HCT116 (cell line): ENCODE data around the gene ARHGAP42. TPM values are rescaled to one million over a fixed set of nuclear protein-coding genes. Genes with fewer than 3 reads are reported as not detected.
A peak's percentile ranks its signal among the peaks of the same experiment; 100 is the strongest.

Experiments used
- ATAC-seq: fragments of 200-7000 bp; cut with Tn5 transposase; 2 replicates; pipeline ENCODE4 v1.9.1; 2020; ENCODE audit warnings: mild to moderate bottlenecking, moderate library complexity
- BruUV-seq: library from RNA; stranded (reverse); fragments of 400-500 nt; replicated peaks from 2 replicates; lab custom pipeline; 2021; lab: Mats Ljungman, UMichigan
- CTCF ChIA-PET: fragments of 300-600 bp; sonication (Branson Sonifier 250); formaldehyde crosslinking; loops from one replicate; lab custom pipeline; 2021; ENCODE audit warnings: antibody characterized with exemption; lab: Charles Lee
- POLR2A ChIA-PET: fragments of 300-600, 350-600 bp; sonication (Branson Sonifier 250); formaldehyde crosslinking; loops from one replicate; lab custom pipeline; 2021; ENCODE audit warnings: antibody characterized with exemption; lab: Charles Lee
- RAD21 ChIA-PET, 2 experiments: fragments of 300-600 bp; sonication (Branson Sonifier 250); formaldehyde crosslinking; loops; one replicate each; lab custom pipeline; 2023; ENCODE audit warnings: low total read pairs in 2 of 2; ENCODE audit not compliant: uncharacterized antibody in 2 of 2, unreplicated experiment in 2 of 2, low non-redundant PET in 1 of 2; lab: Charles Lee
- DNase-seq: peaks from one replicate; pipeline ENCODE4 v3.0.0-alpha.2; 2010; ENCODE audit warnings: low read depth, low spot score
- H2AFZ ChIP-seq: fragments of 200-600 bp; shearing (Covaris generic), sonication (generic); 2 replicates; pipeline ENCODE4 v1.6.1; 2017; ENCODE audit warnings: low read depth, mixed run types, mixed read lengths, antibody characterized with exemption, low read length; ENCODE audit not compliant: poor library complexity, severe bottlenecking
- H3K27ac ChIP-seq: 2 replicates; pipeline ENCODE4 v1.5.1; 2012; ENCODE audit warnings: low read depth, low read length
- H3K27me3 ChIP-seq: fragments of 200-600 bp; sonication (generic); 2 replicates; pipeline ENCODE4 v1.6.1; 2016; ENCODE audit warnings: mixed run types, low read length, mixed read lengths; ENCODE audit not compliant: insufficient read depth
- H3K36me3 ChIP-seq, 2 experiments: fragments of 200-500 bp in 1 of 2; fragments of 200-600 bp in 1 of 2; sonication (Bioruptor generic) in 1 of 2; sonication (generic) in 1 of 2; 2 replicates each; pipeline versions ENCODE4 v1.5.1 to v1.6.1; 2014 to 2016; ENCODE audit warnings: low read length in 2 of 2, inconsistent platforms in 1 of 2, mixed read lengths in 1 of 2, mixed run types in 1 of 2; ENCODE audit not compliant: insufficient read depth in 2 of 2, control insufficient read depth in 1 of 2
- H3K4me1 ChIP-seq, 2 experiments: fragments of 200-600 bp in 1 of 2; sonication (generic) in 1 of 2; 2 replicates each; pipeline versions ENCODE4 v1.5.1 to v1.6.1; 2012 to 2017; ENCODE audit warnings: low read length in 2 of 2, inconsistent platforms in 1 of 2, mild to moderate bottlenecking in 1 of 2, mixed read lengths in 1 of 2, mixed run types in 1 of 2, moderate library complexity in 1 of 2; ENCODE audit not compliant: insufficient read depth in 2 of 2, control insufficient read depth in 1 of 2
- H3K4me2 ChIP-seq: fragments of 200-600 bp; sonication (generic); 2 replicates; pipeline ENCODE4 v1.6.1; 2017; ENCODE audit warnings: mixed run types, low read length, mixed read lengths
- H3K4me3 ChIP-seq, 2 experiments: fragments of 200-600 bp in 1 of 2; sonication (generic) in 1 of 2; replicated peaks in 1 of 2; 2 replicates each; pipeline ENCODE4 v1.5.1; 2011 to 2016; ENCODE audit warnings: low read length in 2 of 2, control low read depth in 1 of 2, low read depth in 1 of 2, mild to moderate bottlenecking in 1 of 2, mixed read lengths in 1 of 2, mixed run types in 1 of 2
- H3K79me2 ChIP-seq: fragments of 200-600 bp; sonication (generic); 2 replicates; pipeline ENCODE4 v1.6.1; 2017; ENCODE audit warnings: mild to moderate bottlenecking, mixed run types, low read length, moderate library complexity, mixed read lengths; ENCODE audit not compliant: insufficient read depth
- H3K9ac ChIP-seq: fragments of 200-600 bp; sonication (generic); 2 replicates; pipeline ENCODE4 v1.6.1; 2016; ENCODE audit warnings: low read length, mixed read lengths
- H3K9me2 ChIP-seq: fragments of 200-600 bp; sonication (generic), shearing (Covaris generic); 2 replicates; pipeline ENCODE4 v1.6.1; 2017; ENCODE audit warnings: mixed run types, mild to moderate bottlenecking, moderate library complexity; ENCODE audit not compliant: insufficient read depth
- H3K9me3 ChIP-seq, 2 experiments: fragments of 200-500 bp in 1 of 2; fragments of 200-600 bp in 1 of 2; sonication (Bioruptor generic) in 1 of 2; sonication (generic) in 1 of 2; 2 replicates each; pipeline ENCODE4 v1.6.1; 2014 to 2017; ENCODE audit warnings: low read length in 2 of 2, mixed read lengths in 2 of 2, inconsistent platforms in 1 of 2, low read depth in 1 of 2, mild to moderate bottlenecking in 1 of 2, mixed run types in 1 of 2, moderate library complexity in 1 of 2; ENCODE audit not compliant: control insufficient read depth in 1 of 2, insufficient read depth in 1 of 2
- H4K20me1 ChIP-seq: fragments of 200-600 bp; sonication (generic), shearing (Covaris generic); 2 replicates; pipeline ENCODE4 v1.6.1; 2017; ENCODE audit warnings: mixed run types, mild to moderate bottlenecking, moderate library complexity; ENCODE audit not compliant: insufficient read depth
- CEBPB ChIP-seq: IDR thresholded peaks from 2 replicates; pipeline ENCODE4 v1.6.1; 2012; ENCODE audit warnings: low read depth
- EGR1 ChIP-seq: IDR thresholded peaks from 2 replicates; pipeline ENCODE4 v1.6.1; 2012; ENCODE audit warnings: low read depth
- FOSL1 ChIP-seq: IDR thresholded peaks from 2 replicates; pipeline ENCODE4 v1.6.1; 2012; ENCODE audit warnings: low read depth
- JUND ChIP-seq: IDR thresholded peaks from 2 replicates; pipeline ENCODE4 v1.6.1; 2012
- SP1 ChIP-seq: IDR thresholded peaks from 2 replicates; pipeline ENCODE4 v1.6.1; 2012; ENCODE audit warnings: low read depth
- intact Hi-C: fragments of 100-400 bp; cut with micrococcal nuclease; formaldehyde crosslinking; loops from 2 replicates; pipeline ENCODE4 v1.10.0; 2022
- total RNA-seq: library from RNA; stranded (reverse); gene quantifications from one replicate; pipeline ENCODE4 v1.2.1, GENCODE V29; 2021; ENCODE audit not compliant: unreplicated experiment
- TF ChIP-seq, protein P1 (sequence below): IDR thresholded peaks from 2 replicates; pipeline ENCODE4 v1.6.1; 2012; ENCODE audit warnings: low read depth
- TF ChIP-seq, protein P2 (sequence below), 3 experiments: fragments of 200-600 bp in 1 of 3; sonication (generic) in 1 of 3; IDR thresholded peaks in 2 of 3; conservative IDR thresholded peaks in 1 of 3; 2 replicates each; pipeline ENCODE4 v1.5.1; 2012 to 2017; ENCODE audit warnings: low read depth in 2 of 3, low read length in 2 of 3, antibody characterized with exemption in 1 of 3, borderline replicate concordance in 1 of 3, control low read depth in 1 of 3, mild to moderate bottlenecking in 1 of 3, mixed read lengths in 1 of 3, mixed run types in 1 of 3, moderate library complexity in 1 of 3; ENCODE audit not compliant: insufficient read depth in 1 of 3
- TF ChIP-seq, protein P3 (sequence below): IDR thresholded peaks from 2 replicates; pipeline ENCODE4 v1.6.1; 2011; ENCODE audit warnings: mild to moderate bottlenecking, low read length, moderate library complexity; ENCODE audit not compliant: insufficient replicate concordance; ENCODE audit errors: extremely low read depth

ARHGAP42 gene
- total RNA-seq, 1 experiment from 2014 or later = 12.3 TPM

- Histone ChIP-seq H3K9me2 (no peaks in the 10 kb centered on the region), H3K36me3 (no peaks in the 10 kb centered on the region), H3K27ac (no peak overlapping the region), H3K9ac (0 out of 2 replicates have a peak overlapping the region, but pooled peaks have one; percentile 1), H3K4me1 (peaks cover 0 to 36% of the 10 kb centered on the region in 2 experiments; a peak in 2 of 4 replicates), H3K4me2 (peak overlapping the region; percentile 45), H3K79me2 (no peaks in the 10 kb centered on the region), H4K20me1 (no peaks in the 10 kb centered on the region), H3K9me3 (no peaks in the 10 kb centered on the region), H2AFZ (no peak overlapping the region), H3K27me3 (no peaks in the 10 kb centered on the region), H3K4me3 (peak overlapping the region in 1 of 2 experiments; percentile 13; a peak in 1 of 4 replicates)
- ATAC-seq = peak; percentile 59
- intact Hi-C loops = no loop called here
- DNase-seq = peak; percentile 41
- POLR2A ChIA-PET = no interaction called here
- RAD21 ChIA-PET = interaction anchor here in 1 of 2 experiments (1.3 kb wide), 1 partner anchor 275 kb away, joined by 4 read pairs; no protein-coding TSS in a partner anchor
- TF ChIP-seq, protein P1, sequence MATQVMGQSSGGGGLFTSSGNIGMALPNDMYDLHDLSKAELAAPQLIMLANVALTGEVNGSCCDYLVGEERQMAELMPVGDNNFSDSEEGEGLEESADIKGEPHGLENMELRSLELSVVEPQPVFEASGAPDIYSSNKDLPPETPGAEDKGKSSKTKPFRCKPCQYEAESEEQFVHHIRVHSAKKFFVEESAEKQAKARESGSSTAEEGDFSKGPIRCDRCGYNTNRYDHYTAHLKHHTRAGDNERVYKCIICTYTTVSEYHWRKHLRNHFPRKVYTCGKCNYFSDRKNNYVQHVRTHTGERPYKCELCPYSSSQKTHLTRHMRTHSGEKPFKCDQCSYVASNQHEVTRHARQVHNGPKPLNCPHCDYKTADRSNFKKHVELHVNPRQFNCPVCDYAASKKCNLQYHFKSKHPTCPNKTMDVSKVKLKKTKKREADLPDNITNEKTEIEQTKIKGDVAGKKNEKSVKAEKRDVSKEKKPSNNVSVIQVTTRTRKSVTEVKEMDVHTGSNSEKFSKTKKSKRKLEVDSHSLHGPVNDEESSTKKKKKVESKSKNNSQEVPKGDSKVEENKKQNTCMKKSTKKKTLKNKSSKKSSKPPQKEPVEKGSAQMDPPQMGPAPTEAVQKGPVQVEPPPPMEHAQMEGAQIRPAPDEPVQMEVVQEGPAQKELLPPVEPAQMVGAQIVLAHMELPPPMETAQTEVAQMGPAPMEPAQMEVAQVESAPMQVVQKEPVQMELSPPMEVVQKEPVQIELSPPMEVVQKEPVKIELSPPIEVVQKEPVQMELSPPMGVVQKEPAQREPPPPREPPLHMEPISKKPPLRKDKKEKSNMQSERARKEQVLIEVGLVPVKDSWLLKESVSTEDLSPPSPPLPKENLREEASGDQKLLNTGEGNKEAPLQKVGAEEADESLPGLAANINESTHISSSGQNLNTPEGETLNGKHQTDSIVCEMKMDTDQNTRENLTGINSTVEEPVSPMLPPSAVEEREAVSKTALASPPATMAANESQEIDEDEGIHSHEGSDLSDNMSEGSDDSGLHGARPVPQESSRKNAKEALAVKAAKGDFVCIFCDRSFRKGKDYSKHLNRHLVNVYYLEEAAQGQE = no peak
- TF ChIP-seq JUND (peak; percentile 54; the same call in 1 of the 2 replicates), SP1 (peak; percentile 45; the same call in 1 of the 2 replicates), FOSL1 (peak; percentile 70), EGR1 (no peak), CEBPB (no peak)
- TF ChIP-seq, protein P2, sequence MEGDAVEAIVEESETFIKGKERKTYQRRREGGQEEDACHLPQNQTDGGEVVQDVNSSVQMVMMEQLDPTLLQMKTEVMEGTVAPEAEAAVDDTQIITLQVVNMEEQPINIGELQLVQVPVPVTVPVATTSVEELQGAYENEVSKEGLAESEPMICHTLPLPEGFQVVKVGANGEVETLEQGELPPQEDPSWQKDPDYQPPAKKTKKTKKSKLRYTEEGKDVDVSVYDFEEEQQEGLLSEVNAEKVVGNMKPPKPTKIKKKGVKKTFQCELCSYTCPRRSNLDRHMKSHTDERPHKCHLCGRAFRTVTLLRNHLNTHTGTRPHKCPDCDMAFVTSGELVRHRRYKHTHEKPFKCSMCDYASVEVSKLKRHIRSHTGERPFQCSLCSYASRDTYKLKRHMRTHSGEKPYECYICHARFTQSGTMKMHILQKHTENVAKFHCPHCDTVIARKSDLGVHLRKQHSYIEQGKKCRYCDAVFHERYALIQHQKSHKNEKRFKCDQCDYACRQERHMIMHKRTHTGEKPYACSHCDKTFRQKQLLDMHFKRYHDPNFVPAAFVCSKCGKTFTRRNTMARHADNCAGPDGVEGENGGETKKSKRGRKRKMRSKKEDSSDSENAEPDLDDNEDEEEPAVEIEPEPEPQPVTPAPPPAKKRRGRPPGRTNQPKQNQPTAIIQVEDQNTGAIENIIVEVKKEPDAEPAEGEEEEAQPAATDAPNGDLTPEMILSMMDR (IDR thresholded peaks at IDR 0.05 in 2 of 3, conservative IDR thresholded peaks at IDR 0.05 in 1 of 3; ENCODE audit: borderline replicate concordance in 1 of 3, insufficient read depth in 1 of 3, low read depth in 2 of 3, low read length in 2 of 3) = no peak
- TF ChIP-seq, protein P3, sequence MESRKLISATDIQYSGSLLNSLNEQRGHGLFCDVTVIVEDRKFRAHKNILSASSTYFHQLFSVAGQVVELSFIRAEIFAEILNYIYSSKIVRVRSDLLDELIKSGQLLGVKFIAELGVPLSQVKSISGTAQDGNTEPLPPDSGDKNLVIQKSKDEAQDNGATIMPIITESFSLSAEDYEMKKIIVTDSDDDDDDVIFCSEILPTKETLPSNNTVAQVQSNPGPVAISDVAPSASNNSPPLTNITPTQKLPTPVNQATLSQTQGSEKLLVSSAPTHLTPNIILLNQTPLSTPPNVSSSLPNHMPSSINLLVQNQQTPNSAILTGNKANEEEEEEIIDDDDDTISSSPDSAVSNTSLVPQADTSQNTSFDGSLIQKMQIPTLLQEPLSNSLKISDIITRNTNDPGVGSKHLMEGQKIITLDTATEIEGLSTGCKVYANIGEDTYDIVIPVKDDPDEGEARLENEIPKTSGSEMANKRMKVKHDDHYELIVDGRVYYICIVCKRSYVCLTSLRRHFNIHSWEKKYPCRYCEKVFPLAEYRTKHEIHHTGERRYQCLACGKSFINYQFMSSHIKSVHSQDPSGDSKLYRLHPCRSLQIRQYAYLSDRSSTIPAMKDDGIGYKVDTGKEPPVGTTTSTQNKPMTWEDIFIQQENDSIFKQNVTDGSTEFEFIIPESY = no peak
- TF ChIP-seq, all 23 proteins: peak for 3
- CTCF ChIA-PET = no interaction called here
- BruUV-seq = no TSS peak
Observed at GRCh38 chr11:100851147-100851546, 164.1 kb downstream of the ARHGAP42 start.
